ENCODE measurements around the gene FXN. TPM values are rescaled to one million over a fixed set of nuclear protein-coding genes. Genes with fewer than 3 reads are reported as not detected.

The FXN gene
- total RNA-seq (2021; ENCODE audit: unreplicated experiment), result 24.1 TPM
- 13.5 and 15.8 TPM in 2 replicates for polyA plus RNA-seq (2012)
- percentile 68 among the genes with signal in this experiment for Bru-seq, nascent RNA
- percentile 86 among the genes with signal in this experiment for BruChase-seq, experiment 1, labeled RNA remaining after a 6-hour chase
- BruChase-seq, experiment 2, labeled RNA remaining after a 2-hour chase, result percentile 78 among the genes with signal in this experiment
- long read RNA-seq, full-length matches to known transcripts, result 22 of 23 reads
- long read RNA-seq, partial matches to known transcripts, result 0 of 23 reads
- long read RNA-seq, other reads (novel, unspliced or antisense), result 1 of 23 reads

DNA sequence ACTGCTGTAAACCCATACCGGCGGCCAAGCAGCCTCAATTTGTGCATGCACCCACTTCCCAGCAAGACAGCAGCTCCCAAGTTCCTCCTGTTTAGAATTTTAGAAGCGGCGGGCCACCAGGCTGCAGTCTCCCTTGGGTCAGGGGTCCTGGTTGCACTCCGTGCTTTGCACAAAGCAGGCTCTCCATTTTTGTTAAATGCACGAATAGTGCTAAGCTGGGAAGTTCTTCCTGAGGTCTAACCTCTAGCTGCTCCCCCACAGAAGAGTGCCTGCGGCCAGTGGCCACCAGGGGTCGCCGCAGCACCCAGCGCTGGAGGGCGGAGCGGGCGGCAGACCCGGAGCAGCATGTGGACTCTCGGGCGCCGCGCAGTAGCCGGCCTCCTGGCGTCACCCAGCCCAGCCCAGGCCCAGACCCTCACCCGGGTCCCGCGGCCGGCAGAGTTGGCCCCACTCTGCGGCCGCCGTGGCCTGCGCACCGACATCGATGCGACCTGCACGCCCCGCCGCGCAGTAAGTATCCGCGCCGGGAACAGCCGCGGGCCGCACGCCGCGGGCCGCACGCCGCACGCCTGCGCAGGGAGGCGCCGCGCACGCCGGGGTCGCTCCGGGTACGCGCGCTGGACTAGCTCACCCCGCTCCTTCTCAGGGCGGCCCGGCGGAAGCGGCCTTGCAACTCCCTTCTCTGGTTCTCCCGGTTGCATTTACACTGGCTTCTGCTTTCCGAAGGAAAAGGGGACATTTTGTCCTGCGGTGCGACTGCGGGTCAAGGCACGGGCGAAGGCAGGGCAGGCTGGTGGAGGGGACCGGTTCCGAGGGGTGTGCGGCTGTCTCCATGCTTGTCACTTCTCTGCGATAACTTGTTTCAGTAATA lies at the start of gene FXN:
FXN (plus strand) TSS at position 315 of the 871 bp plus-strand sequence; CDS start at position 346, 31 bp downstream.
- H3K27ac ChIP-seq (ENCODE audit: low read depth, low read length), result peak within 1 kb of the TSS; percentile 72
- intact Hi-C loops (cut with micrococcal nuclease), result loop anchor here (10.0 kb wide), 2 partner anchors 89 to 289 kb away; partner anchors contain the start of gene ENTREP1
- CTCF ChIA-PET, result interaction anchor here (0.5 to 1.5 kb wide), 9 partner anchors 11 to 468 kb away, joined by 3 to 10 read pairs (median 3); no protein-coding TSS in a partner anchor
- no peaks in the 10 kb centered on the region for H4K20me1 ChIP-seq (ENCODE audit: insufficient read depth)
- no peaks in the 10 kb centered on the region for H3K9me2 ChIP-seq (ENCODE audit: insufficient read depth)
- H3K4me2 ChIP-seq (ENCODE audit: low read length), result peak within 1 kb of the TSS; percentile 97
- peak within 1 kb of the TSS; percentile 87 to 90 for H3K4me3 ChIP-seq (replicated peaks in 1 of 2; ENCODE audit: low read depth in 1 of 2, low read length in 2 of 2)
- H3K9me3 ChIP-seq (ENCODE audit: control insufficient read depth in 1 of 2, insufficient read depth in 1 of 2, low read depth in 1 of 2, low read length in 2 of 2), result no peaks in the 10 kb centered on the region
- no TSS peak for BruUV-seq (replicated peaks)
- peak within 1 kb of the TSS; percentile 58 for H2AFZ ChIP-seq (ENCODE audit: low read depth, low read length, poor library complexity, severe bottlenecking)
- peaks cover 48% of the 10 kb centered on the region for H3K79me2 ChIP-seq (ENCODE audit: insufficient read depth, low read length)
- H3K36me3 ChIP-seq (ENCODE audit: control insufficient read depth in 1 of 2, insufficient read depth in 2 of 2, low read length in 2 of 2), result no peaks in the 10 kb centered on the region
- ATAC-seq, result peak; percentile 96
- peaks cover 0 to 11% of the 10 kb centered on the region in 2 experiments; a peak in 2 of 4 replicates for H3K4me1 ChIP-seq (ENCODE audit: control insufficient read depth in 1 of 2, insufficient read depth in 2 of 2, low read length in 2 of 2)
- RAD21 ChIA-PET (ENCODE audit: low non-redundant PET in 1 of 2, low total read pairs in 2 of 2, uncharacterized antibody in 2 of 2, unreplicated experiment in 2 of 2), result interaction anchor here in 1 of 2 experiments (0.8 kb wide), 1 partner anchor 188 kb away, joined by 3 read pairs; no protein-coding TSS in a partner anchor
- H3K27me3 ChIP-seq (ENCODE audit: insufficient read depth, low read length), result no peaks in the 10 kb centered on the region
- peak; percentile 56 for DNase-seq (ENCODE audit: low read depth, low spot score)
- H3K9ac ChIP-seq (ENCODE audit: low read length), result peak within 1 kb of the TSS; percentile 87
- POLR2A ChIA-PET, result no interaction called here
- TF ChIP-seq EGR1 (IDR thresholded peaks at IDR 0.05; ENCODE audit: low read depth) (no peak), ZFX (IDR thresholded peaks at IDR 0.05) (peak; percentile 98), FOSL1 (IDR thresholded peaks at IDR 0.05; ENCODE audit: low read depth) (no peak), YY1 (IDR thresholded peaks at IDR 0.05; ENCODE audit: extremely low read depth, insufficient replicate concordance, low read depth, low read length) (peak; percentile 69), TCF7L2 (IDR thresholded peaks at IDR 0.05; ENCODE audit: borderline replicate concordance, extremely low read depth, insufficient read depth, insufficient read length) (peak; percentile 14), SRF (IDR thresholded peaks at IDR 0.05; ENCODE audit: low read depth) (no peak), CBX3 (IDR thresholded peaks at IDR 0.05; ENCODE audit: low read depth) (peak; percentile 99), SIN3A (IDR thresholded peaks at IDR 0.05; ENCODE audit: low read depth) (peak; percentile 78; the same call in 1 of the 2 replicates), EZH2phosphoT487 (IDR thresholded peaks at IDR 0.05; ENCODE audit: borderline replicate concordance) (no peak), RAD21 (IDR thresholded peaks at IDR 0.05; ENCODE audit: low read depth) (peak; percentile 71)
- TF ChIP-seq, protein P1, sequence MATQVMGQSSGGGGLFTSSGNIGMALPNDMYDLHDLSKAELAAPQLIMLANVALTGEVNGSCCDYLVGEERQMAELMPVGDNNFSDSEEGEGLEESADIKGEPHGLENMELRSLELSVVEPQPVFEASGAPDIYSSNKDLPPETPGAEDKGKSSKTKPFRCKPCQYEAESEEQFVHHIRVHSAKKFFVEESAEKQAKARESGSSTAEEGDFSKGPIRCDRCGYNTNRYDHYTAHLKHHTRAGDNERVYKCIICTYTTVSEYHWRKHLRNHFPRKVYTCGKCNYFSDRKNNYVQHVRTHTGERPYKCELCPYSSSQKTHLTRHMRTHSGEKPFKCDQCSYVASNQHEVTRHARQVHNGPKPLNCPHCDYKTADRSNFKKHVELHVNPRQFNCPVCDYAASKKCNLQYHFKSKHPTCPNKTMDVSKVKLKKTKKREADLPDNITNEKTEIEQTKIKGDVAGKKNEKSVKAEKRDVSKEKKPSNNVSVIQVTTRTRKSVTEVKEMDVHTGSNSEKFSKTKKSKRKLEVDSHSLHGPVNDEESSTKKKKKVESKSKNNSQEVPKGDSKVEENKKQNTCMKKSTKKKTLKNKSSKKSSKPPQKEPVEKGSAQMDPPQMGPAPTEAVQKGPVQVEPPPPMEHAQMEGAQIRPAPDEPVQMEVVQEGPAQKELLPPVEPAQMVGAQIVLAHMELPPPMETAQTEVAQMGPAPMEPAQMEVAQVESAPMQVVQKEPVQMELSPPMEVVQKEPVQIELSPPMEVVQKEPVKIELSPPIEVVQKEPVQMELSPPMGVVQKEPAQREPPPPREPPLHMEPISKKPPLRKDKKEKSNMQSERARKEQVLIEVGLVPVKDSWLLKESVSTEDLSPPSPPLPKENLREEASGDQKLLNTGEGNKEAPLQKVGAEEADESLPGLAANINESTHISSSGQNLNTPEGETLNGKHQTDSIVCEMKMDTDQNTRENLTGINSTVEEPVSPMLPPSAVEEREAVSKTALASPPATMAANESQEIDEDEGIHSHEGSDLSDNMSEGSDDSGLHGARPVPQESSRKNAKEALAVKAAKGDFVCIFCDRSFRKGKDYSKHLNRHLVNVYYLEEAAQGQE (IDR thresholded peaks at IDR 0.05; ENCODE audit: low read depth), result no peak
- TF ChIP-seq, protein P2, sequence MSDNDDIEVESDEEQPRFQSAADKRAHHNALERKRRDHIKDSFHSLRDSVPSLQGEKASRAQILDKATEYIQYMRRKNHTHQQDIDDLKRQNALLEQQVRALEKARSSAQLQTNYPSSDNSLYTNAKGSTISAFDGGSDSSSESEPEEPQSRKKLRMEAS (IDR thresholded peaks at IDR 0.05), result peak; percentile 95
- TF ChIP-seq, protein P3, sequence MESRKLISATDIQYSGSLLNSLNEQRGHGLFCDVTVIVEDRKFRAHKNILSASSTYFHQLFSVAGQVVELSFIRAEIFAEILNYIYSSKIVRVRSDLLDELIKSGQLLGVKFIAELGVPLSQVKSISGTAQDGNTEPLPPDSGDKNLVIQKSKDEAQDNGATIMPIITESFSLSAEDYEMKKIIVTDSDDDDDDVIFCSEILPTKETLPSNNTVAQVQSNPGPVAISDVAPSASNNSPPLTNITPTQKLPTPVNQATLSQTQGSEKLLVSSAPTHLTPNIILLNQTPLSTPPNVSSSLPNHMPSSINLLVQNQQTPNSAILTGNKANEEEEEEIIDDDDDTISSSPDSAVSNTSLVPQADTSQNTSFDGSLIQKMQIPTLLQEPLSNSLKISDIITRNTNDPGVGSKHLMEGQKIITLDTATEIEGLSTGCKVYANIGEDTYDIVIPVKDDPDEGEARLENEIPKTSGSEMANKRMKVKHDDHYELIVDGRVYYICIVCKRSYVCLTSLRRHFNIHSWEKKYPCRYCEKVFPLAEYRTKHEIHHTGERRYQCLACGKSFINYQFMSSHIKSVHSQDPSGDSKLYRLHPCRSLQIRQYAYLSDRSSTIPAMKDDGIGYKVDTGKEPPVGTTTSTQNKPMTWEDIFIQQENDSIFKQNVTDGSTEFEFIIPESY (IDR thresholded peaks at IDR 0.05; ENCODE audit: extremely low read depth, insufficient replicate concordance, low read length), result no peak
- TF ChIP-seq, protein P4, sequence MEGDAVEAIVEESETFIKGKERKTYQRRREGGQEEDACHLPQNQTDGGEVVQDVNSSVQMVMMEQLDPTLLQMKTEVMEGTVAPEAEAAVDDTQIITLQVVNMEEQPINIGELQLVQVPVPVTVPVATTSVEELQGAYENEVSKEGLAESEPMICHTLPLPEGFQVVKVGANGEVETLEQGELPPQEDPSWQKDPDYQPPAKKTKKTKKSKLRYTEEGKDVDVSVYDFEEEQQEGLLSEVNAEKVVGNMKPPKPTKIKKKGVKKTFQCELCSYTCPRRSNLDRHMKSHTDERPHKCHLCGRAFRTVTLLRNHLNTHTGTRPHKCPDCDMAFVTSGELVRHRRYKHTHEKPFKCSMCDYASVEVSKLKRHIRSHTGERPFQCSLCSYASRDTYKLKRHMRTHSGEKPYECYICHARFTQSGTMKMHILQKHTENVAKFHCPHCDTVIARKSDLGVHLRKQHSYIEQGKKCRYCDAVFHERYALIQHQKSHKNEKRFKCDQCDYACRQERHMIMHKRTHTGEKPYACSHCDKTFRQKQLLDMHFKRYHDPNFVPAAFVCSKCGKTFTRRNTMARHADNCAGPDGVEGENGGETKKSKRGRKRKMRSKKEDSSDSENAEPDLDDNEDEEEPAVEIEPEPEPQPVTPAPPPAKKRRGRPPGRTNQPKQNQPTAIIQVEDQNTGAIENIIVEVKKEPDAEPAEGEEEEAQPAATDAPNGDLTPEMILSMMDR (IDR thresholded peaks at IDR 0.05 in 2 of 3, conservative IDR thresholded peaks at IDR 0.05 in 1 of 3; ENCODE audit: borderline replicate concordance in 1 of 3, insufficient read depth in 1 of 3, low read depth in 2 of 3, low read length in 2 of 3), result peak; percentile 82 to 95 (median 93)
- TF ChIP-seq, protein P5, sequence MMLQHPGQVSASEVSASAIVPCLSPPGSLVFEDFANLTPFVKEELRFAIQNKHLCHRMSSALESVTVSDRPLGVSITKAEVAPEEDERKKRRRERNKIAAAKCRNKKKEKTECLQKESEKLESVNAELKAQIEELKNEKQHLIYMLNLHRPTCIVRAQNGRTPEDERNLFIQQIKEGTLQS (IDR thresholded peaks at IDR 0.05), result no peak

Data from HCT116 (cell line).